Germinal center (tissue), 1 donor: ENCODE measurements around the gene RAD23A.

Experiments
- DNase-seq: peaks from one replicate; pipeline ENCODE4 v3.0.0; 2012; ENCODE audit warnings: mixed read lengths, low spot score

RAD23A gene

GRCh38 chr19:12984683-12985048, 39.0 kb downstream of the RAD23A start:
- no peak for DNase-seq

- no peak for DNase-seq
Observed at GRCh38 chr19:12985049-12985776, 39.6 kb downstream of the RAD23A start.

GRCh38 chr19:12986726-12987125, 41.1 kb downstream of the RAD23A start:
- DNase-seq: no peak

DNA sequence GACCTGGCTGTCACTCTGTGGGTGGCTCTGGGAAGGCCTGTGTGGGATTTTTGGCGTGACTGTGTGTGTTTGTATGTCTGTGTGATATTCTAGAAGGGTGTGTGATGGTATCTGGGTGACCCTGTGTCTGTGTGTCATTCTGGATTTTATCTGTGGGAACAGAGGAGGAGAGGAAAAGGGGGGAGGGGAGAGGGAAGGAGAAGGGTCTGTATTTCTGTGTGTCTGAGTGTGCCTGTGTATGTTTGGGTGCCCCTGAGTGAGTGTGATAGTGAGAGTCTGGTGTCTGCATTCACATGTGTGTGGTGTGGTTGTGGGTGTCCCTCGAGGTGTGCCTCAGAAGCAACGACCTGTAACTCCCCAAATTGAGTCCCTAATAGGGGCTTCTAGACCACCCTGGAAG, 41.5 kb downstream of the RAD23A start:
- DNase-seq: no peak

DNA sequence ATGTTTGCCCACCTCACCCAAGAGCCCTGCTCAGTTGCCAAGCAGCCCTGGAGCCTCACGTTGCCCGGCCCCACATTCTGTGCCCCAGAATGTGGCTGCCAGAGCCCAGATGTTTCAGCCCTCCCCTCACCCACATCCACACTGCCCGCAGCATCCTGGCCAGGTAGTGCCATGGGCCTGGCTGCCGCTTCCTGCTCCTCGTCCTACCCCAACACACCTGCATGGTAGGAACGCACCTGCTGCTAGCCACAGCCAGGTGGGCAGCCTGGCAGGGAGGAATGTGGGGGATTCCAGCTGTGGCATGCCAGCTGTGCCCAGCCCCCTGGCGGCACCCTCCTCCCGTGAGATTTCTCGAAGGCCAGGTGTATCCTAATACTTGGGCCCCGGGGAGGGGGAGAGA, 42.1 kb downstream of the RAD23A start:
- no peak for DNase-seq

- no peak for DNase-seq
Observed at GRCh38 chr19:12990431-12990830, 44.8 kb downstream of the RAD23A start.

GRCh38 chr19:12990853-12991252, 45.2 kb downstream of the RAD23A start:
- no peak for DNase-seq

GRCh38 chr19:12991296-12991695, 45.6 kb downstream of the RAD23A start:
- DNase-seq: no peak

GRCh38 chr19:12992729-12993128, 47.1 kb downstream of the RAD23A start:
- no peak for DNase-seq

- DNase-seq: no peak
Observed at GRCh38 chr19:12993562-12993961, 47.9 kb downstream of the RAD23A start.

DNA sequence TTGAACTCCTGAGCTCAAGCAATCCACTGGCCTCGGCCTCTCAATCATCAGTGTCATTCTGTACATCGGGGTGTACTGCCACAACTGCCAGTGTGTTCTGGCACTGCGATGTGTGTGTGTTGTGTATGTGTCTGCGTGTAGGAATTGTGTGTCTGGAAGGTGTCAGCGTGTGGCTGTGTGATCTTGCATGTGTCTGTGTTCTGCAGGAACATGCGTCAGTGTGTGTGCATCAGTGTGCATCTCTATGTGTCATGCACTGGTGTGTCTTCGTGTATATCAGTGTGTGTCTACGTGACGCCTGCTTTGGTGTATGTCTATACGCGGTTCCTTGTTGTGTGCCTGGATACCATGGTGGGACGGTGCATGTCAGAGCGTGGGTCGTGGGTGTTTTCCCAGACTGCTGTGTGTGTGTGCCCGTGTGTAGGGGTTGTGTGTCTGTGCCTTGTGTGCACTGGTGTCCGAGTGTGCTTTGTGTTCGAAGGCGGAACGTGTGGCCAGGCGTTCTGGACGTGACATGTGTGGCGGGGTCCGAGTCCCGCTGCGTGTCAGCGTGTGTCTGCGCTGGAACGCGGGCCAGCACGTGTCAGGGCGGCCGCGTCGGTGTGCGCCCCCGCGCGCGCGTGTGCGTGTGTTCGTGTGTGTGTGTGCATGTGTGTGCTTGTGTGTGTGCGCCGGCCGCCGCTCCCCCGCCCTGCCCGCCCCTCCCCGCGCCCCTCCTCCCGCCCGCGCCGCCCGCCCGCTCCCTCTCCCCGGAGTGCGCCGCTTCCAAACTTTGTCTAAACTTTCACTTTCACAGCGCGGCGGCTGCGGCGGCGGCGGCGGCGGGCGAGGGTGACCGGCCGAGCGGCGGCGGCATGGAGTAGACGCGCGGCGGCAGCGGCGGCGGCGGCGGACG, 49.3 kb downstream of the RAD23A start, which contains the start of gene NFIX:
Gene NFIX, plus strand, starts transcription at position 775 of the 895 bp plus-strand sequence. CDS start 363 bp downstream, outside the sequence.
- peak; percentile 64 for DNase-seq

DNA sequence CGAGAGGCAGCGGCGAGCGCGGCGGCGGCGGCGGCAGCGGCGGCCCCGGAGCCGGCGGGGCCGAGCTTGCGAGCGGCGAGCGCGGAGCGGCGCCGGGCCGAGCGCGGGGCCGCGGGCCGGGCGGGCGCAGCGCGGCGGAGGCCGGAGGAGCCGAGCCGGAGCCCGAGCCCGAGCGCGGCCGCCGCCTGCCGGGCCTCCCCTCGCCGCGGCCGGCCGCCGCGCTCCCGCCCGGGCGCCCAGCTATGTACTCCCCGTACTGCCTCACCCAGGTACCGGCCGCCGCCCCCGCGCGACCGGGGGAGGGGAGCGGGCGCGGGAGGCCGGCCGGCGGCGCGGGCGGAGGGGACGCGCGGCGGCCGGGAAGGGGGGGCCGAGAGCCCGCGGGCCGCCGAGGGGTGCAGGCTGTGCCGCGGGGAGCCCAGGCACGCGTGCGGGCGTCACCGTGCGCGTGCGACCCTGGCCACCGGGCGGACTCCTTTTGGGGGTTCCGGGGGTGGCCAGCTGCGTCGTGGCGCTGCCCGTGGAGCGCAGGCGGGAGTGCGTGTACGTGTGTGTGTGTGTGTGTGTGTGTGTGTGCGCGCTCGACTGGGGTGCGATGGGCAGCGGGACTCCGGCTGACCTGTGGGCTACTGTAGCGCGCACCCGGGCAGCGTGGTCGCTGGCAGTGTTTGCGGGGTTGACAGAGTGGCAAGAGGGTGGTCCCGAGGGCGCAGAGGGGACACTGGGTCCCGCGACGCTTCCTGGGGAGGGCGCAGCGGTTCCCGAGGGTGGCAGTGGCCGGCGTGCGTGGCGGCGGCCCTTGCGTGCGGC, 50.1 kb downstream of the RAD23A start:
- DNase-seq: peak; percentile 49

DNA sequence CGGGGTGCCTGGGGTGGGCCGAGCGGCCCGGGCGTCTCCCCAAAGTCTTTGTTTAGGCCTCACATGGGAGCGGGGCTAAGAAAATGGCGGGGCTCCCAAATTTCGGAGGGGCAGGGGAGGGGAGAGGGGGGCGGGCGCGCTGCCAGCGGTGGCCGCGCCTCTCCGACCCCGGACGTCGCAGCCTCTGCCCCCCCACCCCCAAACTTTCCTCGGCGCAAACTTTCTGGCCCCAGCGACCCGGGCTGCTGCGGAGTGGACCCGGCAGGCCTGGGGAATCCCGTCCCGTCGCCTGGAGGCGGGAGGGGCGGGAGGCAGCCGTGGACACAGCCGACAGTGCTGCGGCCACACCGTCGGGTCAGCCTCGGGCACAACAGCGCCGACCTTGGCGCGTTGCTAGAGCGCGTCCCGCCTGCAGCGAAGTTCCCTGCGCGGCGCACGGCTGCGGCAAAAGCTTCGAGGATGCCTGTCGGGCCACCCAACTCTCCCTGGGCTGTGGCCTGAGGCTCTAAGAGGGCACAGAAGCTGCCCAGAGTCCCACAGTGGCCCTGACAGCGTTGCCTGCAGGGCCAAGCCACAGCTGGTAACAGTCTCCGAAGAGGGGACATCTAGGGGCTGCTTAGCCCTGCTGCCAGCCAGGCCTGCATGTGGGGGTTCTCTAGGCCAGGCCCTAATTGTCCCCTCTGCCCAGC, 50.9 kb downstream of the RAD23A start:
- no peak for DNase-seq

DNA sequence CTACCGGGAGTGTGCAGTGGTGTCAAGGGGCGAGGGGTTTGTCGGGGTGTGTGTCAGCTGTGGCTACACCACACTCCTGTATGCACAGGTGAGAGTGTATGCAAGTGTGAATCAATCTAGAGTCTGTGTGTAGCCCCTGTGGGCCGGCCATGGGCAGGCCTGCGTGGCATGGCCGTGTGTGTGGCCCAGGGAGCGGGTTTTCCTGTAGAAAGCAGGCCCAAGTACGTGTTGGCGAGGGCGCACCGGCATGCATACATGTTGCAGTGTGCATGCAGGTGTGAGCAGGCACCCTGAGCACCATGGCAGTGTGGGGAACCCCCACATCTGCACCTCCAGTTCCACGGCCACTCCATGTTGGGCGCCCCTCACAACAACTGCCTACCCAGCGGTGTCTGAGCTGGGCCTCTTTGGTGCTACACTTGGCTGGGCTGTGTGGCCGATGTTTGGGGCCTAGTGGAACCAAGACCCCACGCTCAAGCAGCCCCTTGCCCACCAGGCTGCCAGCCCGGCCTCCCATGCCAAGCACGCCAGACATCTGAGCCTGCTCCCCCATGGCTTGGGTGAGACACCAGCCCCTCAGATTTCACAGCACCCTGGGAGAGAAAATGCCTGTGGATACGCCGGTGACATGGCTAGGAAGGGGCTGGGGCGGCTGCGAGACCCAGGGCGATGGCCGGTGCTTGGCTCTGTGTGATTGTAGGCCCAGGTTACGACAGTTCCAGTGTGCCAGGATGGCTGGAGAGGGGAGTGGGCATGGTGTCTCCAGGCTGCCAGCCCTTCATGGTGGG, 51.7 kb downstream of the RAD23A start:
- no peak for DNase-seq

GRCh38 chr19:12997967-12998940, 52.6 kb downstream of the RAD23A start:
- DNase-seq: no peak

- DNase-seq: no peak
Observed at GRCh38 chr19:13001166-13001501, 55.5 kb downstream of the RAD23A start.

GRCh38 chr19:13001502-13002165, 56.0 kb downstream of the RAD23A start:
- no peak for DNase-seq

GRCh38 chr19:13002166-13002898, 56.7 kb downstream of the RAD23A start:
- no peak for DNase-seq

GRCh38 chr19:13003081-13003480, 57.4 kb downstream of the RAD23A start:
- no peak for DNase-seq
